NCI-H2171 treated with DMSO at 0.1 percent for 48 hours (cell line): ENCODE data around the gene BSPRY.
A peak's percentile ranks its signal among the peaks of the same experiment; 100 is the strongest.
"Not testable (repeated sequence)": the region's sequence is repeated elsewhere in the genome, so short reads cannot be mapped to it uniquely, and the experiment has no call there.

Experiments used
- DNase-seq: peaks from one replicate; lab custom pipeline; 2025; lab: John Stamatoyannopoulos, UW

Gene BSPRY

GRCh38 chr9:113341712-113342410, 7.5 kb upstream of the BSPRY start:
- no peak for DNase-seq

- peak; percentile 29 for DNase-seq
These were observed 5.6 kb upstream of the BSPRY start for GRCh38 chr9:113343732-113344231.

- no peak for DNase-seq
These were observed 4.2 kb upstream of the BSPRY start for GRCh38 chr9:113345190-113345589.

GRCh38 chr9:113345671-113346070, 3.7 kb upstream of the BSPRY start:
- DNase-seq: no peak

- no peak for DNase-seq
These were observed 904 bp upstream of the BSPRY start for GRCh38 chr9:113348437-113348836.

GRCh38 chr9:113349066-113349444, 286 bp upstream of the BSPRY start:
- peak; percentile 41 for DNase-seq

- DNase-seq: no peak
These were observed 843 bp downstream of the BSPRY start for GRCh38 chr9:113350107-113350661.

GRCh38 chr9:113350937-113351336, 1.6 kb downstream of the BSPRY start:
- no peak for DNase-seq

- DNase-seq: no peak
These were observed 2.7 kb downstream of the BSPRY start for GRCh38 chr9:113352006-113352405.

- DNase-seq: no peak
These were observed 3.1 kb downstream of the BSPRY start for GRCh38 chr9:113352411-113352810.

- no peak for DNase-seq
These were observed 5.8 kb downstream of the BSPRY start for GRCh38 chr9:113355040-113355596.

GRCh38 chr9:113356686-113357292, 7.4 kb downstream of the BSPRY start:
- no peak for DNase-seq

GRCh38 chr9:113359385-113359784, 10.0 kb downstream of the BSPRY start:
- DNase-seq: no peak

- DNase-seq: no peak
These were observed 11.0 kb downstream of the BSPRY start for GRCh38 chr9:113360242-113360842.

- DNase-seq: no peak
These were observed 12.1 kb downstream of the BSPRY start for GRCh38 chr9:113361304-113362018.

- DNase-seq: no peak
These were observed 14.0 kb downstream of the BSPRY start for GRCh38 chr9:113363336-113363735.

- DNase-seq: no peak
These were observed 15.6 kb downstream of the BSPRY start for GRCh38 chr9:113364951-113365350.

GRCh38 chr9:113365652-113366051, 16.3 kb downstream of the BSPRY start:
- DNase-seq: not testable (repeated sequence)

- DNase-seq: no peak
These were observed 19.1 kb downstream of the BSPRY start for GRCh38 chr9:113368348-113368981.

- no peak for DNase-seq
These were observed 19.9 kb downstream of the BSPRY start for GRCh38 chr9:113368982-113369854.

GRCh38 chr9:113369855-113370140, 20.5 kb downstream of the BSPRY start:
- DNase-seq: no peak
